B cell (primary cell): ENCODE measurements around the gene AGAP1.

ENCODE experiments used
- CTCF ChIP-seq: fragments of 200-600 bp; IDR thresholded peaks from one replicate; pipeline ENCODE4 v1.8.0; 2022; ENCODE audit warnings: antibody characterized with exemption, mild to moderate bottlenecking
- EZH2 ChIP-seq: IDR thresholded peaks from 2 replicates; pipeline ENCODE4 v1.6.1; 2012; ENCODE audit warnings: borderline replicate concordance, low read depth, mild to moderate bottlenecking, moderate library complexity, low read length; ENCODE audit not compliant: insufficient read depth, poor library complexity, severe bottlenecking

GRCh38 chr2:235826826-235827225 lies 333.0 kb downstream of the AGAP1 start:
- no peak for TF ChIP-seq CTCF
- no peak for TF ChIP-seq EZH2
